Stimulated activated CD8-positive, alpha-beta memory T cell treated with anti-CD3 and anti-CD28 coated beads, Interleukin-7, amount 100 ng/mL, for 1 hour (primary cell): ENCODE measurements around the gene SPATA24.
"Not testable (repeated sequence)": the region's sequence is repeated elsewhere in the genome, so short reads cannot be mapped to it uniquely, and the experiment has no call there.

Experiments
- DNase-seq, 2 donors: peaks; one replicate each; pipeline ENCODE4 v3.0.0-alpha.2; 2020; ENCODE audit warnings: low read depth in 2 of 2

SPATA24 gene, protein sequence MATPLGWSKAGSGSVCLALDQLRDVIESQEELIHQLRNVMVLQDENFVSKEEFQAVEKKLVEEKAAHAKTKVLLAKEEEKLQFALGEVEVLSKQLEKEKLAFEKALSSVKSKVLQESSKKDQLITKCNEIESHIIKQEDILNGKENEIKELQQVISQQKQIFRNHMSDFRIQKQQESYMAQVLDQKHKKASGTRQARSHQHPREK

GRCh38 chr5:139403787-139404483, at the start of gene SPATA24:
SPATA24 (minus strand) TSS chr5:139404089; CDS start chr5:139404060, 29 bp downstream.
- DNase-seq, result peak; percentile 89 to 96

GRCh38 chr5:139451878-139452660, 48.2 kb upstream of the SPATA24 start:
- no peak for DNase-seq

- DNase-seq, result no peak
Measured at GRCh38 chr5:139451176-139451575, 47.3 kb upstream of the SPATA24 start.

DNA sequence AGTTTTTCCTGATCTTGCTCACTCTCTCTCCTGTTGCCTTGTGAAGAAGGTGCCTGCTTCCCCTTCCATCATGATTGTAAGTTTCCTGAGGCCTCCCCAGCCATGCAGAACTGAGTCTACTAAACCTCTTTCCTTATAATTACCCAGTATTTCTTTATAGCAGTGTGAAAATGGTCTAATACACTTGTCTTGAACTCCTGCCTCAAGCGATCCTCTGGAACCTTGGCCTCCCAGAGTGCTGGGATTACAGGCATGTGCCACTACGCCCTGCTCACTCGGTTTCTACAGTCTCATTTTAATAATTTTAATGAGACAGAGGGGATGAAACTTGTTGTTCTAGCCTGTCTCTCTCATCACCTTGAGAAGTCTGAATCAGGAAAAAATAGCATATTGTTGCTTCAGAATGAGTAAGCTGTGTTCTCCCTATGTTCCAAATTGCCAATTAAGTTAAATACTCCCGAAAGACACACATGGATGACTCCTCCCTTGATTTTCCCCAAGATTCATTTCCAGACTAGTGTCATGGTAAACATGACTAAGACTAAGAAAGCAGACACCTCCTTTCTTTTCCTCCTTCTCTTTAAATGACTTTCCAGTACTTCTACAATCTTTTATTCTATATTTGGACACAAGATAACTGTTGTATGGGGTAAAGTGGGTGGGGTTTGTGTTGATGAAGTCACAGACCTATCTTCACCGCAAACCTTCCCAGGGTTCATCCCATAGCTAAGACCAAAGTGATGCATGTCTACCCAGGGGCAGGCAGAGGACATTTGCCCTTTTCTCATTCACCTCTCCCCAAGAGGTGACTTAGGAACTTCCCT, 43.3 kb upstream of the SPATA24 start:
- no peak for DNase-seq

- DNase-seq, result no peak
Measured at GRCh38 chr5:139445325-139446170, 41.7 kb upstream of the SPATA24 start.

DNA sequence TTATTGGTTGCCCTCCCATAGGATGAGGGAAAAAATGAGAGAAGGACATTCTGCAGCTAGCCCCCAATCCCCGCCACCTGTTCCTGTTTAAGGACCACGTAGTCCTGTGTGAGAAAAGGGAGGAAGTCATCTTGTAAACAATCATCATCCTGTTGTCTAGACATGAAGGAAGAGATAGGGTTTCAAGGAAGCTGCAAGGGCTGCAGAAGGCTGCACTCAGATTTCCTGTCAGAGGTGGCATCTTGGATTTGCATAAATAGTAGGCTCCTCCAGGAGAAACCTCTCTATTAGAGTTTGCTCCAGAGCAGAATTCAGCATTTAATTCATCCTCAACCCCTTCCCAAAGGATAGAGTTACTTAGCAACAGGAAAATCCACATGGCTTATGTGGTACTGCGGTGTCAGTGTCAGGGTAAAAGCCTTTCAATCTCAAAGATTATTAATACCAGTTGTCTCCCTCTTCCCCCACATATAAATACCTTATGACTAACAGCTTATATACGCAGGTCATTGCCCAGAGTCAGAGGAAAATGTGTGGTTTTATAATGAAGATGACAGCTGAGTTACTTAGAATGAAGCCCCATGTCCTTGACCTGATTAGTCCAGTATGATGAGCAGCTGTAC, 40.1 kb upstream of the SPATA24 start:
- DNase-seq, result no peak

DNA sequence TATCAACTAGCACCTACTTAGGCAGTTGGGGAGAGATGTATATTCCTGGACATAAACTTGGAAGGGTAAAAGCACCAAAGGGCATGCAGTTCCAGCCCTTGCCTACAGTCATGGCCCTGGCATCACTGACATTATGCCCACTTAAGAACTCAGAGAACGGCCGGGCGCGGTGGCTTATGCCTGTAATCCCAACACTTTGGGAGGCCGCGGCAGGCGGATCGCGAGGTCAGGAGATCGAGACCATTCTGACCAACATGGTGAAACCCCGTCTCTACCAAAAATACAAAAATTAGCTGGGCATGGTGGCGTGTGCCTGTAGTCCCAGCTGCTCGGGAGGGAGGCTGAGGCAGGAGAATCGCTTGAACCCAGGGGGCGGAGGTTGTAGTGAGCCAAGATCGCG, 36.5 kb upstream of the SPATA24 start:
- not testable (repeated sequence) for DNase-seq

GRCh38 chr5:139439013-139439903, 35.4 kb upstream of the SPATA24 start, which contains the start of gene DNAJC18:
DNAJC18 (minus strand) TSS chr5:139439525; CDS start chr5:139439445, 80 bp downstream.
- DNase-seq, result peak; percentile 67 to 79

- DNase-seq, result no peak
Measured at GRCh38 chr5:139438707-139439012, 34.8 kb upstream of the SPATA24 start.

- DNase-seq, result no peak
Measured at GRCh38 chr5:139435676-139436075, 31.8 kb upstream of the SPATA24 start.

- no peak for DNase-seq
Measured at GRCh38 chr5:139431706-139432105, 27.8 kb upstream of the SPATA24 start.

GRCh38 chr5:139430015-139430414, 26.1 kb upstream of the SPATA24 start:
- DNase-seq, result no peak

- no peak for DNase-seq
Measured at GRCh38 chr5:139426203-139426885, 22.5 kb upstream of the SPATA24 start.

GRCh38 chr5:139425497-139425896, 21.6 kb upstream of the SPATA24 start:
- DNase-seq, result no peak

DNA sequence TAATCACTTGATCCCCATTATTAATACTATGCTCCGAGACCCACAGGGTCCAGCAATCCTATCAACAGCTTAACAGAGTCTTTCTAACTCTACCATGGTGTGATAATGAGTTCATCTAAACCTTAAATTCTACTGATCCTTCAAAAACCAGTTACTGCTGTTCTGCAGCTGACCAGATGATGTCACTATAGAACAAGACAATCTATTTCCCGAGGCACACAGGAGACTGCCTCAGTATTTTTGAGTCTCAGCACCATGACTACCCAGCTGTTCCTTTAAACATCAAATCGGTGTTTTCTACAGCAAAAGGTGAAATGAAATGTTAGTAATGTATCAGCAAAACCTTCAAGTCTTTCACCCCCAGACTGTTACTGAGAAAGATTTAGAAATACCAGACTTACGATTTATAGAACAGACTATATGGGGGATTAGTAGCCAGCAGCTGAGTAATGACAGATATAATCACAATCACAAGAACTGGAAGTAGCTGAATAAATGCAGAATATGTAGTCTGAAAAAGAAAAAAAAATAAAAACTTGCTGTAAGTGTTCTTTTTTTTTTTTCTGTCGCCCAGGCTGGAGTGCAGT, 18.5 kb upstream of the SPATA24 start:
- DNase-seq, result no peak

DNA sequence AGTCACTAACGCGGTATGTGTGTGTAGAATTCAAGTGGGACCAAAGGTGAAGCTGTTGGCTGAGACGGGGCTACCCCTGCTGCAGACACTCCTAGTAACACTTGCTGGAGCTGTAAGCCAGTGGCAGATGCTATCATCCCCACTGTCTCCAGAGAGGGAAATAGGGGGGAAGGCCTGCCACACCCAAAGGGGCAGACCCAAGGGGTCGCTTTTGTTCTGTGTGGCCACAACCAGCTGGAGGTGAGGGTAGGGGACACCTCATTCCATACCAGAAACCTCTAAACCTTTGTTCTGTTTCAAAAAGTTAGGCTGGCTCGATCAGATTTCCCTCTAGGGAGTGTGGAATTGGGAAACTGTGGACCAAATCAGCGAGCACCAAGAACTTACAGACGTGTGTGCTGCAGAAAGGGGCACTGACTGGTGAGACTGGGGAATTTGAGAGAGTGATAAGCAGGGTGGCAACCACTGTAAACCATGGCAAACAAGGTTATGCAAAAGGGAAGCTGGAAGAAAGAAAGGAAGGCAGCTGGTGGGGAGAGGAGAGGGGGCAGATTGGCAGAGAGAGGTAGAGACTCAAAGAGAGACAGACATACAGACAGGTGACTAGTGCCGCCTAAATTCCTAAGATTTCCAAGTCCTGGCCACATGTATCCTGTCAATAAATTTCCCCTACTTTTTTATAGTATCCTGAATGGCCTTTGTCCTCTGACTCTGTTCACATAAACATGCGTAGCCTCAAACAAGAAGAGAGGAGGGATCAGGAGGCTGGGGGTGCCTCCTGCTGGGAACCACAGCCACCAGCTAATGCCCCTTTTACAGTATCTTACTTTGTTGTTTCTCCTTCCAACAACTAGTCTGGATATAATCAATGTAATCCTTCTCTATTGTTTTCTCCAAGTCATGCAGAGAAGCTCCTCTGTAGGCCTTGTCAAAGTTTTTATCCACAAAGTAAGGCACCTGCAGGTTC, 15.6 kb upstream of the SPATA24 start:
- no peak for DNase-seq

DNA sequence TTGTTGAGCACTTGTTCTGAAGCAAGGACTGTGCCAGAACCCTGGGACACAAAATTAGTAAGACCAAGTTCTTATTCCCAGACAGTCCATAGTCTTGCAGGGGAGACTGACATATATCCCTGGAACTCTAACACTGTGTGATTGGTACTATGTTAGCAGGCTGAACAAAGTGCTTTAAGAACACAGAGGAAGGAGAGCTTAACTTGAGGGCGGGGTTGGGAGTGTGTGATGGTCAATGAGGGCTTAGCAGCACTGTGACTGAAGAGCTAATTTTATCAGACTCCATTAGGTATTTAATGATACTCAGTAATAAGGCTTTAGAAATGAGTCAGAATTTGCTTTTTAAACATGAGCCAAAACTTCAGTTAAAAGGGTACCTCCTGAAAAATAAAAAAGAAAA, 14.9 kb upstream of the SPATA24 start:
- no peak for DNase-seq
